GM23338 (cell line): Measurements from ENCODE around the gene G3BP1. TPM values are rescaled to one million over a fixed set of nuclear protein-coding genes. Genes with fewer than 3 reads are reported as not detected.

Experiments
- ATAC-seq: fragments of 200-7000 bp; cut with Tn5 transposase; 3 replicates; pipeline ENCODE4 v1.9.1; 2020
- DNase-seq: peaks from one replicate; pipeline ENCODE4 v3.0.0-alpha.2; 2015; ENCODE audit warnings: low spot score
- H2AFZ ChIP-seq: fragments of 200-600 bp; sonication (generic); 2 replicates; pipeline ENCODE4 v1.8.0; 2016; ENCODE audit warnings: antibody characterized with exemption, mild to moderate bottlenecking, moderate library complexity
- H3F3A ChIP-seq: fragments of 200-600 bp; sonication (generic); replicated peaks from 2 replicates; pipeline ENCODE4 v1.8.0; 2017; ENCODE audit warnings: antibody characterized with exemption, mixed run types, low read depth
- H3K27ac ChIP-seq: fragments of 200-600 bp; sonication (generic); 2 replicates; pipeline ENCODE4 v1.6.1; 2016; ENCODE audit warnings: low read depth
- H3K27me3 ChIP-seq: fragments of 200-600 bp; sonication (generic); 2 replicates; pipeline ENCODE4 v1.8.0; 2016; ENCODE audit warnings: mild to moderate bottlenecking, mixed run types, moderate library complexity; ENCODE audit not compliant: insufficient read depth
- H3K36me3 ChIP-seq: fragments of 200-600 bp; sonication (generic); 2 replicates; pipeline ENCODE4 v1.8.0; 2016; ENCODE audit warnings: mild to moderate bottlenecking; ENCODE audit not compliant: insufficient read depth
- H3K4me1 ChIP-seq: fragments of 200-600 bp; sonication (generic); 2 replicates; pipeline ENCODE4 v1.8.0; 2016; ENCODE audit warnings: mild to moderate bottlenecking, moderate library complexity; ENCODE audit not compliant: insufficient read depth
- H3K4me2 ChIP-seq: fragments of 200-600 bp; sonication (generic); 2 replicates; pipeline ENCODE4 v1.7.1; 2017; ENCODE audit warnings: mixed run types
- H3K4me3 ChIP-seq: fragments of 200-600 bp; sonication (generic); 2 replicates; pipeline ENCODE4 v1.6.1; 2016; ENCODE audit warnings: mixed run types
- H3K79me2 ChIP-seq: fragments of 200-600 bp; sonication (generic); replicated peaks from 2 replicates; pipeline ENCODE4 v1.8.0; 2017; ENCODE audit warnings: mild to moderate bottlenecking; ENCODE audit not compliant: insufficient read depth
- H3K9me2 ChIP-seq: fragments of 200-600 bp; sonication (generic); 2 replicates; pipeline ENCODE4 v1.8.0; 2017; ENCODE audit not compliant: insufficient read depth
- H4K20me1 ChIP-seq: fragments of 200-600 bp; sonication (generic); replicated peaks from 2 replicates; pipeline ENCODE4 v1.8.0; 2017; ENCODE audit warnings: mild to moderate bottlenecking; ENCODE audit not compliant: insufficient read depth
- H3K27ac Mint-ChIP-seq: 2 replicates; pipeline ENCODE4 v1.8.0; 2020; ENCODE audit warnings: inconsistent platforms, mild to moderate bottlenecking, moderate library complexity, mixed read lengths
- H3K27me3 Mint-ChIP-seq: 3 replicates; pipeline ENCODE4 v1.8.0; 2022; ENCODE audit warnings: low read depth, mild to moderate bottlenecking, moderate library complexity, mixed read lengths, inconsistent platforms; ENCODE audit not compliant: insufficient read depth, poor library complexity
- H3K36me3 Mint-ChIP-seq: 3 replicates; pipeline ENCODE4 v1.8.0; 2021; ENCODE audit warnings: low read depth, mild to moderate bottlenecking, inconsistent platforms, moderate library complexity, mixed read lengths
- H3K4me1 Mint-ChIP-seq: 3 replicates; pipeline ENCODE4 v1.8.0; 2020; ENCODE audit warnings: mild to moderate bottlenecking, inconsistent platforms, mixed read lengths
- H3K4me3 Mint-ChIP-seq: 3 replicates; pipeline ENCODE4 v1.8.0; 2021; ENCODE audit warnings: moderate library complexity, mild to moderate bottlenecking, inconsistent platforms, mixed read lengths
- H3K9me3 Mint-ChIP-seq: 3 replicates; pipeline ENCODE4 v1.8.0; 2020; ENCODE audit warnings: moderate library complexity, mild to moderate bottlenecking, inconsistent platforms, mixed read lengths
- EZH2 ChIP-seq: fragments of 200-600 bp; sonication (generic); IDR thresholded peaks from one replicate; pipeline ENCODE4 v1.8.0; 2017; ENCODE audit warnings: antibody characterized with exemption, mild to moderate bottlenecking, low read depth; ENCODE audit not compliant: unreplicated experiment
- NANOG ChIP-seq: IDR thresholded peaks from 2 replicates; pipeline ENCODE4 v1.6.1; 2016; ENCODE audit warnings: antibody characterized with exemption, borderline replicate concordance
- POLR2AphosphoS5 ChIP-seq: IDR thresholded peaks from 2 replicates; pipeline ENCODE4 v1.6.1; 2016; ENCODE audit warnings: antibody characterized with exemption, low read depth
- STAT1 ChIP-seq: IDR thresholded peaks from one replicate; pipeline ENCODE4 v1.6.1; 2016; ENCODE audit warnings: antibody characterized with exemption; ENCODE audit not compliant: unreplicated experiment
- ZNF114 ChIP-seq: fragments of 250-450 bp; sonication (Bioruptor Pico); IDR thresholded peaks from 2 replicates; pipeline ENCODE4 v1.5.0; 2020; ENCODE audit warnings: mild to moderate bottlenecking, moderate library complexity
- ZNF462 ChIP-seq: fragments of 250-450 bp; sonication (Bioruptor Pico); IDR thresholded peaks from 2 replicates; pipeline ENCODE4 v1.5.0; 2020; ENCODE audit warnings: mild to moderate bottlenecking, moderate library complexity
- polyA plus RNA-seq: library from polyadenylated mRNA; unstranded; fragments of >200 nt; fragmentation: Nextera tagmentation; extraction: Ambion mirVana; gene quantifications from 2 replicates; pipeline ENCODE4 v1.2.1, GENCODE V29; 2016
- total RNA-seq: library from RNA; depleted of rRNA; stranded (reverse); fragments of >200 nt; shearing (Covaris generic); gene quantifications from 2 replicates; pipeline ENCODE4 v1.2.3, GENCODE V29; 2014
- TF ChIP-seq, protein P1 (sequence below), 2 experiments: fragments of 200-600 bp in 1 of 2; sonication (generic) in 1 of 2; conservative IDR thresholded peaks; 2 replicates each; pipeline versions ENCODE4 v1.5.1 to v1.6.1; 2016 to 2017; ENCODE audit warnings: antibody characterized with exemption in 2 of 2, low read depth in 2 of 2, mild to moderate bottlenecking in 2 of 2, moderate library complexity in 1 of 2

Gene G3BP1
- total and polyA plus RNA-seq, 2 experiments from 2014 or later = 183 to 323 TPM

GRCh38 chr5:151773951-151774350 lies 2.2 kb downstream of the G3BP1 start (continued):
- no peak for TF ChIP-seq ZNF462 (CRISPR knock-in tag)
- no peak for TF ChIP-seq STAT1

- H3K4me2 ChIP-seq = peak overlapping the region; percentile 91
- Mint-ChIP-seq H3K27ac (0 out of 2 replicates have a peak overlapping the region, but pooled peaks have one; percentile 26), H3K4me3 (peak overlapping the region; percentile 84; the same call in 2 of the 3 replicates), H3K4me1 (peaks cover 52% of the 10 kb centered on the region), H3K9me3 (no peaks in the 10 kb centered on the region), H3K36me3 (peaks cover 59% of the 10 kb centered on the region), H3K27me3 (peaks cover 7% of the 10 kb centered on the region)
- no peaks in the 10 kb centered on the region for H3K36me3 ChIP-seq
- H3K4me3 ChIP-seq = peak overlapping the region; percentile 82
- TF ChIP-seq POLR2AphosphoS5 (no peak), NANOG (no peak), EZH2 (no peak), ZNF114 (no peak)
- TF ChIP-seq, protein P1, sequence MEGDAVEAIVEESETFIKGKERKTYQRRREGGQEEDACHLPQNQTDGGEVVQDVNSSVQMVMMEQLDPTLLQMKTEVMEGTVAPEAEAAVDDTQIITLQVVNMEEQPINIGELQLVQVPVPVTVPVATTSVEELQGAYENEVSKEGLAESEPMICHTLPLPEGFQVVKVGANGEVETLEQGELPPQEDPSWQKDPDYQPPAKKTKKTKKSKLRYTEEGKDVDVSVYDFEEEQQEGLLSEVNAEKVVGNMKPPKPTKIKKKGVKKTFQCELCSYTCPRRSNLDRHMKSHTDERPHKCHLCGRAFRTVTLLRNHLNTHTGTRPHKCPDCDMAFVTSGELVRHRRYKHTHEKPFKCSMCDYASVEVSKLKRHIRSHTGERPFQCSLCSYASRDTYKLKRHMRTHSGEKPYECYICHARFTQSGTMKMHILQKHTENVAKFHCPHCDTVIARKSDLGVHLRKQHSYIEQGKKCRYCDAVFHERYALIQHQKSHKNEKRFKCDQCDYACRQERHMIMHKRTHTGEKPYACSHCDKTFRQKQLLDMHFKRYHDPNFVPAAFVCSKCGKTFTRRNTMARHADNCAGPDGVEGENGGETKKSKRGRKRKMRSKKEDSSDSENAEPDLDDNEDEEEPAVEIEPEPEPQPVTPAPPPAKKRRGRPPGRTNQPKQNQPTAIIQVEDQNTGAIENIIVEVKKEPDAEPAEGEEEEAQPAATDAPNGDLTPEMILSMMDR (conservative IDR thresholded peaks at IDR 0.05; ENCODE audit: low read depth in 2 of 2) = no peak
- H3K27me3 ChIP-seq = no peaks in the 10 kb centered on the region
- H3F3A ChIP-seq = no peaks in the 10 kb centered on the region
- no peak for DNase-seq
- no peak overlapping the region for H3K27ac ChIP-seq
- ATAC-seq = no peak
- H2AFZ ChIP-seq = no peak overlapping the region
- peaks cover 47% of the 10 kb centered on the region for H3K4me1 ChIP-seq
- no peaks in the 10 kb centered on the region for H3K9me2 ChIP-seq
- H3K79me2 ChIP-seq = peaks cover 81% of the 10 kb centered on the region
- H4K20me1 ChIP-seq = peaks cover 76% of the 10 kb centered on the region
Observed at GRCh38 chr5:151775025-151775606, 3.4 kb downstream of the G3BP1 start.
